Skeletal muscle satellite cell (primary cell): Measurements from ENCODE around the gene MT4.

Source experiments
- H3K27me3 ChIP-seq: 2 replicates; pipeline ENCODE4 v1.7.0; 2013; ENCODE audit warnings: low read length; ENCODE audit not compliant: control insufficient read depth, insufficient read depth
- H3K36me3 ChIP-seq: 2 replicates; pipeline ENCODE4 v1.7.0; 2013; ENCODE audit warnings: mild to moderate bottlenecking, control low read depth, low read length; ENCODE audit not compliant: insufficient read depth
- H3K4me1 ChIP-seq: 2 replicates; pipeline ENCODE4 v1.7.0; 2013; ENCODE audit warnings: low read length; ENCODE audit not compliant: control insufficient read depth, insufficient read depth
- H3K4me2 ChIP-seq: 2 replicates; pipeline ENCODE4 v1.7.0; 2013; ENCODE audit warnings: mild to moderate bottlenecking, low read length
- H3K4me3 ChIP-seq: 2 replicates; pipeline ENCODE4 v1.7.0; 2013; ENCODE audit warnings: low read length
- H3K9ac ChIP-seq: 2 replicates; pipeline ENCODE4 v1.7.0; 2013; ENCODE audit warnings: mild to moderate bottlenecking, low read depth, low read length, moderate library complexity
- H3K9me3 ChIP-seq: replicated peaks from 2 replicates; pipeline ENCODE4 v1.7.0; 2013; ENCODE audit warnings: mild to moderate bottlenecking, control low read depth, low read length

MT4 gene

GRCh38 chr16:56606476-56607108 lies 41.7 kb downstream of the MT4 start:
- H3K9ac ChIP-seq: peak overlapping the region; percentile 88
- H3K9me3 ChIP-seq: no peaks in the 10 kb centered on the region
- no peaks in the 10 kb centered on the region for H3K27me3 ChIP-seq
- H3K4me3 ChIP-seq: peak overlapping the region; percentile 49
- H3K4me2 ChIP-seq: peak overlapping the region; percentile 85
- H3K4me1 ChIP-seq: peaks cover 45% of the 10 kb centered on the region
- no peaks in the 10 kb centered on the region for H3K36me3 ChIP-seq

GRCh38 chr16:56607109-56607618 lies 42.3 kb downstream of the MT4 start:
- no peaks in the 10 kb centered on the region for H3K36me3 ChIP-seq
- H3K4me1 ChIP-seq: peaks cover 50% of the 10 kb centered on the region
- H3K4me2 ChIP-seq: peak overlapping the region; percentile 85
- peak overlapping the region; percentile 88 for H3K9ac ChIP-seq
- peak overlapping the region; percentile 49 for H3K4me3 ChIP-seq
- no peaks in the 10 kb centered on the region for H3K9me3 ChIP-seq
- no peaks in the 10 kb centered on the region for H3K27me3 ChIP-seq

DNA sequence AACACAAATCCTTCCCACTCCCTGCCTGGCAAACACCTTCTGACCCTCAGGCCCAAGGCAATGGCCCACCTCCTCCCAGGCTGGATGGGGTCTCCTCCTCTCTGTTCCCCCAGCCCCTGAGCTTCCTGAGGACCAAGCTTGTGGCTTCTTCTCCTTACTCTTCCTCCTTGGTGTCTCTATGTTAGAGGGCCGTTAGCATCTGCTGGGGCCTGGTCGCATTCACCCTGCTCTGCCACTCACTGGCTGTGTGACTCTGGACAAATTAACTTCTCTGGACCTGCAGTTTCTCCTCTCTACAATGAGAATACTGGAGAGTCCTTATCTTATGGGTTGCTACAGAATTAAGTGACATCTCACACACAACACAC lies 42.8 kb downstream of the MT4 start:
- Histone ChIP-seq H3K27me3 (no peaks in the 10 kb centered on the region), H3K4me2 (peak overlapping the region; percentile 85), H3K9ac (peak overlapping the region; percentile 88), H3K4me1 (peaks cover 55% of the 10 kb centered on the region), H3K9me3 (no peaks in the 10 kb centered on the region), H3K36me3 (no peaks in the 10 kb centered on the region), H3K4me3 (peak overlapping the region; percentile 62)

DNA sequence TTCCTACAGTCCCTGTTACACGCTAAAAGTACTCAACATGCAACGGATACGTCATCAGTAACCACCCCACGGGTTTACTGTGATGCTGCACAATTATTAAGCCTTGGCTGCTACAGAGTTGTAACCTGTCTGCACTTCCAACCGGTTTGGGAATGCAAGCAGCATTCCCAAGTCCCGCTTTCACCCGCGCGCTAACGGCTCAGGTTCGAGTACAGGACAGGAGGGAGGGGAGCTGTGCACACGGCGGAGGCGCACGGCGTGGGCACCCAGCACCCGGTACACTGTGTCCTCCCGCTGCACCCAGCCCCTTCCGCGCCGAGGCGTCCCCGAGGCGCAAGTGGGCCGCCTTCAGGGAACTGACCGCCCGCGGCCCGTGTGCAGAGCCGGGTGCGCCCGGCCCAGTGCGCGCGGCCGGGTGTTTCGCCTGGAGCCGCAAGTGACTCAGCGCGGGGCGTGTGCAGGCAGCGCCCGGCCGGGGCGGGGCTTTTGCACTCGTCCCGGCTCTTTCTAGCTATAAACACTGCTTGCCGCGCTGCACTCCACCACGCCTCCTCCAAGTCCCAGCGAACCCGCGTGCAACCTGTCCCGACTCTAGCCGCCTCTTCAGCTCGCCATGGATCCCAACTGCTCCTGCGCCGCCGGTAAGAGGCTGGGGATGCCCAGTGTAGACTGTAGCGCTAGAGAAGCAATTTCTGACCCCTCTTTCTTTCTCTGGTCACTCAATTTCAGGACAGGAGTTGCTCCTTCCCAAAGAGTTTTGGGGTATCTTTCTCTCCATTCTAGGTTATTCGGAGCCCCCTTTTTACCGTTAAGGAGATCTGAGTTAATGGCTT lies 43.4 kb downstream of the MT4 start, which contains the start of gene MT2A:
TSS of gene MT2A (plus strand) at position 542 of the 833 bp plus-strand sequence. CDS start at position 614, 72 bp downstream.
- Histone ChIP-seq H3K4me2 (peak within 1 kb of the TSS; percentile 86), H3K9me3 (no peaks in the 10 kb centered on the region), H3K36me3 (no peaks in the 10 kb centered on the region), H3K9ac (peak within 1 kb of the TSS; percentile 90), H3K27me3 (no peaks in the 10 kb centered on the region), H3K4me1 (peaks cover 60% of the 10 kb centered on the region), H3K4me3 (peak within 1 kb of the TSS; percentile 80)

DNA sequence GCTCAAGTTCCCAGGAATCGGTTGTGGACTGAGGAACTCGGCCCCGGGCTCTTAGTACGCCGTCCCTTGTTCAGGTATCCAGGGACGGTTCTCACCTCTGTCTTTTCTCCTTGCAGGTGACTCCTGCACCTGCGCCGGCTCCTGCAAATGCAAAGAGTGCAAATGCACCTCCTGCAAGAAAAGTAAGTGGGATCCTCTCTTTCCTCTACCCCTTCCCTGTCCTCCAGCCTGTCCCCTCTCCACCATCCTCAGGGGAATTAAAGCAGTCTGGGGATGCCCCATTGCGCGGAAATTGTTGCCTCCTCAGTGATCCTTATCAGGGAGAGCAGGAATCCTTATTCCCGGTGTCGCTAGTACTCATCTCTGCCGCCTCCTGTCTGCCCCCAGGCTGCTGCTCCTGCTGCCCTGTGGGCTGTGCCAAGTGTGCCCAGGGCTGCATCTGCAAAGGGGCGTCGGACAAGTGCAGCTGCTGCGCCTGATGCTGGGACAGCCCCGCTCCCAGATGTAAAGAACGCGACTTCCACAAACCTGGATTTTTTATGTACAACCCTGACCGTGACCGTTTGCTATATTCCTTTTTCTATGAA lies 44.1 kb downstream of the MT4 start:
- no peaks in the 10 kb centered on the region for H3K9me3 ChIP-seq
- H3K4me2 ChIP-seq: peak overlapping the region; percentile 86
- H3K4me3 ChIP-seq: peak overlapping the region; percentile 80
- H3K36me3 ChIP-seq: no peaks in the 10 kb centered on the region
- peaks cover 68% of the 10 kb centered on the region for H3K4me1 ChIP-seq
- H3K27me3 ChIP-seq: no peaks in the 10 kb centered on the region
- peak overlapping the region; percentile 90 for H3K9ac ChIP-seq

GRCh38 chr16:56609463-56609921 lies 44.6 kb downstream of the MT4 start:
- peaks cover 73% of the 10 kb centered on the region for H3K4me1 ChIP-seq
- H3K9ac ChIP-seq: peak overlapping the region; percentile 90
- no peaks in the 10 kb centered on the region for H3K9me3 ChIP-seq
- H3K4me3 ChIP-seq: peak overlapping the region; percentile 80
- H3K27me3 ChIP-seq: no peaks in the 10 kb centered on the region
- H3K4me2 ChIP-seq: peak overlapping the region; percentile 86
- no peaks in the 10 kb centered on the region for H3K36me3 ChIP-seq

DNA sequence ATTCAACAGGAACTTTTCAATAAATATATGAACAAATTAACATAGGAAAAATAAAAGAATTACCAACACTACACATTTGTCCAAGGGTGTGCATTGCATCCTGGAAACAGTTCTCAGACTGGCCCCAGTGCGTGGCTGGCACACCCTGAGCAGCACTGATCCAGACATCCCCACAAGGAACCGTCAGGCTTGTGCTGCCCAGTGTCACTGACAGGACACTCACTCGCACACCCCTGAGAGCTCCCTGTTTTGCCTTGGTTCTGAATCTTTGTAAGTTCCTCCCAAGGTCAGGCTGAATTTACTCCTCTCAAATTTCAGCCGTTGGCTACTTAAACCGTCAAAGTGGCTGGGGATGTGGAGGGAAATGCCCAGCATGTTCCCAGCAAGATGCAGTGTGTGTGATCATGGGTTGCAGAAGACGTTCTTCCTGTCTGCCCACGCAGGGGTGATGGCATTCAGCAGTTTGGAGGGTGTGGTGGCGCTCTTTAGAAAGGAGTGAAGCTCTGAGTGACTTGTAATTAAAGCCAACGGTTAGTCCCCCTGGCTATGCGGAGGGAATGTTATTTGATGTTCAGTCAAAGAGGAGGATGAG lies 45.2 kb downstream of the MT4 start:
- H3K9ac ChIP-seq: peak overlapping the region; percentile 90
- peak overlapping the region; percentile 80 for H3K4me3 ChIP-seq
- H3K27me3 ChIP-seq: no peaks in the 10 kb centered on the region
- no peaks in the 10 kb centered on the region for H3K36me3 ChIP-seq
- no peaks in the 10 kb centered on the region for H3K9me3 ChIP-seq
- peaks cover 75% of the 10 kb centered on the region for H3K4me1 ChIP-seq
- peak overlapping the region; percentile 86 for H3K4me2 ChIP-seq

DNA sequence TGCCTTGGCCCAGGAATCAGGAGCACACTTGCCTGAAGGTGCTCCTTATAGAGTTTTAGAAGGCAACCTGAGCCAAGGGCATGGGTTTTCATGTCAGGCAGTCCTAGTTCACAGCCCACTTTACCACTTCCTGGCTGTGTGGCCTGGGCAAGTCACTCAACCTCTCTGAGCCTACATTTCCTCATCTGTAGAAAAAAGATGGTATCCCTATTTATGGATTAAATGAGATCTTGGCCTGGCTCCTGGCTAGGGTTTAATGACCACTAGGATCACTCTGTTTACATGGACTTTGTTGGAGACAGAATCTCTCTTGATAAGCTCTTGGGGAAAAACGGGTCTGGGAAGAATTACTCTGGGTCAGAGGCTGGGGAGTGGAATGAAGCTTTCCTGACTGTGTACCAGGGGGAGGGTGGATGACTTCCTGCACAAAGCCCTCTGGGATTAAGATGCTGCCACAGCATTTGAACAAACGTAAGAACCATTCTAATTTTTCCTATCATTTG lies 45.8 kb downstream of the MT4 start:
- peak overlapping the region; percentile 86 for H3K4me2 ChIP-seq
- H3K4me3 ChIP-seq: peak overlapping the region; percentile 80
- H3K4me1 ChIP-seq: peaks cover 71% of the 10 kb centered on the region
- H3K36me3 ChIP-seq: no peaks in the 10 kb centered on the region
- H3K9me3 ChIP-seq: no peaks in the 10 kb centered on the region
- peak overlapping the region; percentile 90 for H3K9ac ChIP-seq
- H3K27me3 ChIP-seq: no peaks in the 10 kb centered on the region

- H3K27me3 ChIP-seq: no peaks in the 10 kb centered on the region
- H3K4me2 ChIP-seq: peak overlapping the region; percentile 86
- no peaks in the 10 kb centered on the region for H3K9me3 ChIP-seq
- H3K4me1 ChIP-seq: peaks cover 65% of the 10 kb centered on the region
- H3K4me3 ChIP-seq: peak overlapping the region; percentile 80
- peak overlapping the region; percentile 90 for H3K9ac ChIP-seq
- no peaks in the 10 kb centered on the region for H3K36me3 ChIP-seq
These were observed 46.5 kb downstream of the MT4 start for GRCh38 chr16:56611281-56611833.

DNA sequence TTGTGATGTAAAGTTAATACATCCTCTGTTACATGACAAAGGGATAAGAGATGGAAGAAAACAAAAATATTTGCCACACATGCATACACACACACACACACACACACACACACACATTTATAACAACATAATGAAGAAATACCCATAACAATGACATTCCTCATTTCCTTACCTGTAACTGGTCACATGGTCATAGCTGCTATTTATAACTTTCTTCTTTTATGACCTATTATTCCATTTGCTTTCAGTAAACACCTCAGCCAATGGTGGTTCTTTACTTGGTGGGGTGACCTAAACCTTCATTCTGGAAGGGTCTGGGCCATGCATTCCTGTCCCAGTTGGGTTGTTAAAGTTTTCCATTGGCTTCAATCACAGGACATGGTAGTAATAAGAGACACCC lies 48.8 kb downstream of the MT4 start:
- H3K27me3 ChIP-seq: no peaks in the 10 kb centered on the region
- H3K36me3 ChIP-seq: no peaks in the 10 kb centered on the region
- peak overlapping the region; percentile 27 for H3K4me3 ChIP-seq
- peaks cover 73% of the 10 kb centered on the region for H3K4me1 ChIP-seq
- H3K9ac ChIP-seq: peak overlapping the region; percentile 31
- peak overlapping the region; percentile 46 for H3K4me2 ChIP-seq
- H3K9me3 ChIP-seq: no peaks in the 10 kb centered on the region
